DND-41 (cell line): ENCODE results near the gene SCGB3A2.

Source experiments
- ATAC-seq: fragments of 200-7000 bp; cut with Tn5 transposase; 3 replicates; pipeline ENCODE4 v1.9.1; 2021; ENCODE audit warnings: low read depth; ENCODE audit not compliant: insufficient read depth
- DNase-seq: peaks from one replicate; pipeline ENCODE4 v3.0.0-alpha.2; 2020
- H2AFZ ChIP-seq: 2 replicates; pipeline ENCODE4 v1.6.0; 2012; ENCODE audit warnings: low read depth, low read length
- H3K27ac ChIP-seq: 2 replicates; pipeline ENCODE4 v1.5.1; 2012; ENCODE audit warnings: low read length, inconsistent platforms
- H3K27me3 ChIP-seq: fragments of 200-600 bp; sonication (generic); 2 replicates; pipeline ENCODE4 v1.6.0; 2012; ENCODE audit warnings: low read length, mild to moderate bottlenecking, inconsistent platforms; ENCODE audit not compliant: insufficient read depth, poor library complexity
- H3K36me3 ChIP-seq: 2 replicates; pipeline ENCODE4 v1.5.1; 2012; ENCODE audit warnings: low read length, inconsistent platforms; ENCODE audit not compliant: insufficient read depth
- H3K4me1 ChIP-seq: 2 replicates; pipeline ENCODE4 v1.5.1; 2012; ENCODE audit warnings: mild to moderate bottlenecking, low read length; ENCODE audit not compliant: insufficient read depth
- H3K4me2 ChIP-seq: 2 replicates; pipeline ENCODE4 v1.6.0; 2012; ENCODE audit warnings: mild to moderate bottlenecking, moderate library complexity, low read length, inconsistent platforms; ENCODE audit not compliant: insufficient read depth
- H3K4me3 ChIP-seq, 2 experiments: fragments of 200-600 bp in 1 of 2; shearing (Covaris generic) in 1 of 2; 2 replicates each; pipeline ENCODE4 v1.5.1; 2012 to 2016; ENCODE audit warnings: inconsistent platforms in 2 of 2, low read length in 2 of 2, mild to moderate bottlenecking in 2 of 2, low read depth in 1 of 2, moderate library complexity in 1 of 2
- H3K79me2 ChIP-seq: 2 replicates; pipeline ENCODE4 v1.6.0; 2012; ENCODE audit warnings: low read length, inconsistent platforms; ENCODE audit not compliant: insufficient read depth
- H3K9ac ChIP-seq: 2 replicates; pipeline ENCODE4 v1.6.0; 2012; ENCODE audit warnings: low read depth, mild to moderate bottlenecking, inconsistent platforms, low read length, moderate library complexity
- H3K9me3 ChIP-seq: 2 replicates; pipeline ENCODE4 v1.5.1; 2012; ENCODE audit warnings: low read length, moderate library complexity, mild to moderate bottlenecking, inconsistent platforms; ENCODE audit not compliant: insufficient read depth, severe bottlenecking
- H4K20me1 ChIP-seq: 2 replicates; pipeline ENCODE4 v1.6.0; 2012; ENCODE audit warnings: low read length; ENCODE audit not compliant: insufficient read depth
- EZH2 ChIP-seq: IDR thresholded peaks from 3 replicates; pipeline ENCODE4 v1.6.1; 2012; ENCODE audit warnings: borderline replicate concordance, low read depth, mild to moderate bottlenecking, moderate library complexity, low read length, inconsistent platforms; ENCODE audit not compliant: severe bottlenecking
- TF ChIP-seq, protein P1 (sequence below): IDR thresholded peaks from 2 replicates; pipeline ENCODE4 v1.5.1; 2012; ENCODE audit warnings: borderline replicate concordance, low read length, moderate library complexity, mild to moderate bottlenecking; ENCODE audit not compliant: poor library complexity, severe bottlenecking; ENCODE audit errors: extremely low read depth

SCGB3A2 gene

DNA sequence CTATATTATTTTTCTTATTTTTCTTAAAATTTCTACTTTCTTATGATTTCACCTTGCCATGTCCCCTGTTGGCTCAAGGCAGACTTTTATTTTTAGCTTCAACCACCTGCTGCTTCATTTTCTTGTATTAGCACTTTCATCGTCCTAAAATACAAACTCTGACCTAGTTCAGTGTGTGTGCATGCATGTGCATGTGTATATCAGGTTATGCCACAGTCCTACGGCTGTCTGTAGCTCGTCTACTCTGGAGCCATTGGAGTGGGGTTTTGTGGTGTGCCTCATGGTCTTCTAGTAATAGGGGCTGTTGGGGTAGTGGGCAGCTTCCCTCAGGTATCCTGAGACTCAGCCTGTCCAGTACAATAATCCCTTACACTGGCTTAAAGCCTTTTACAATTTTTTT, 33.7 kb upstream of the SCGB3A2 start:
- Histone ChIP-seq H3K4me1 (no peaks in the 10 kb centered on the region), H3K36me3 (no peaks in the 10 kb centered on the region), H4K20me1 (no peaks in the 10 kb centered on the region), H3K79me2 (no peaks in the 10 kb centered on the region), H3K9ac (no peak overlapping the region), H3K27ac (no peak overlapping the region), H3K4me3 (no peak overlapping the region), H3K4me2 (no peak overlapping the region), H3K9me3 (no peaks in the 10 kb centered on the region), H3K27me3 (no peaks in the 10 kb centered on the region), H2AFZ (no peak overlapping the region)
- no peak for DNase-seq
- ATAC-seq, result no peak
- TF ChIP-seq EZH2, result no peak
- TF ChIP-seq, protein P1, sequence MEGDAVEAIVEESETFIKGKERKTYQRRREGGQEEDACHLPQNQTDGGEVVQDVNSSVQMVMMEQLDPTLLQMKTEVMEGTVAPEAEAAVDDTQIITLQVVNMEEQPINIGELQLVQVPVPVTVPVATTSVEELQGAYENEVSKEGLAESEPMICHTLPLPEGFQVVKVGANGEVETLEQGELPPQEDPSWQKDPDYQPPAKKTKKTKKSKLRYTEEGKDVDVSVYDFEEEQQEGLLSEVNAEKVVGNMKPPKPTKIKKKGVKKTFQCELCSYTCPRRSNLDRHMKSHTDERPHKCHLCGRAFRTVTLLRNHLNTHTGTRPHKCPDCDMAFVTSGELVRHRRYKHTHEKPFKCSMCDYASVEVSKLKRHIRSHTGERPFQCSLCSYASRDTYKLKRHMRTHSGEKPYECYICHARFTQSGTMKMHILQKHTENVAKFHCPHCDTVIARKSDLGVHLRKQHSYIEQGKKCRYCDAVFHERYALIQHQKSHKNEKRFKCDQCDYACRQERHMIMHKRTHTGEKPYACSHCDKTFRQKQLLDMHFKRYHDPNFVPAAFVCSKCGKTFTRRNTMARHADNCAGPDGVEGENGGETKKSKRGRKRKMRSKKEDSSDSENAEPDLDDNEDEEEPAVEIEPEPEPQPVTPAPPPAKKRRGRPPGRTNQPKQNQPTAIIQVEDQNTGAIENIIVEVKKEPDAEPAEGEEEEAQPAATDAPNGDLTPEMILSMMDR, result no peak

DNA sequence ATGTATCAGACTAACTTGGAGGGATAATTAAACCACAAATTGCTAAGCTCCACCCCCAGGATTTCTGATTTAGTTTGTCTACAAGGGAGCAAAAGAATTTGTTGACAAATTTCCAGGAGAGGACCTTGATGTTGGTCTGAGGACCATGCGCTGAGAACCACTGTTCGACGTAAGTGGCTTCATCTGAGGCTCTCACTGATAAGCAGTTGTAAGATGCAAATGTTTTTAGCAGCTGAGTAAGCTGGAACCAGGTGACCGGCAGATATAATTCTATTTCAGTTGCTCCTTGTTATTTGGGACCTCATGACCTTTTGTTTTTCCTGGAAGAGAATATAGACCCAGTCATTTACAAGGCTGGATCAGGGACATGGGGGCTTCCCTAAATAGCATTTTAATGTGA, 32.9 kb upstream of the SCGB3A2 start:
- Histone ChIP-seq H4K20me1 (no peaks in the 10 kb centered on the region), H3K4me1 (no peaks in the 10 kb centered on the region), H3K79me2 (no peaks in the 10 kb centered on the region), H3K4me3 (no peak overlapping the region), H3K27me3 (no peaks in the 10 kb centered on the region), H3K9ac (no peak overlapping the region), H3K4me2 (no peak overlapping the region), H3K9me3 (no peaks in the 10 kb centered on the region), H3K36me3 (no peaks in the 10 kb centered on the region), H2AFZ (no peak overlapping the region), H3K27ac (no peak overlapping the region)
- TF ChIP-seq, protein P1, result no peak
- no peak for TF ChIP-seq EZH2
- DNase-seq (no peak), ATAC-seq (no peak)

DNA sequence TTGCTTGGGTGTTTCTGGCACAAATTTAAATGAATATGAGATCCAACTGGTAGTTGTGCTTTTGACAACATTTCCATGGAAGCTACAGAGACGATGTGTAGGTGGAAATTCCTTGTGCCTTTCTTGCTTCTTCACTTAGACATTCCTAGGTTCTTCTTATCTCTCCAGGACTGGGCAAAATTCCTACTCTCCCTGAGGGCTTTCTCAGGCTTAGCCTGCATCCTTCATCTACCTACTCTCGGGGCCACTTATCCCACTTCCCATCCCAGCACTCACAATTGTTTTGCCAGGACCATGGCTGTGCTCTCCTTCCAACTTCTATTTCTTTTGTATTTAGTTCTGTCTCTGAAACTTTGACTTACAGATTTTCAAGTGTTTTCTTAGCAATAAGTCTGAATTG, 29.3 kb upstream of the SCGB3A2 start:
- no peaks in the 10 kb centered on the region for H3K79me2 ChIP-seq
- no peaks in the 10 kb centered on the region for H3K36me3 ChIP-seq
- H4K20me1 ChIP-seq, result no peaks in the 10 kb centered on the region
- no peak overlapping the region for H3K4me3 ChIP-seq
- no peak overlapping the region for H2AFZ ChIP-seq
- no peaks in the 10 kb centered on the region for H3K27me3 ChIP-seq
- ATAC-seq (no peak), DNase-seq (no peak)
- H3K9me3 ChIP-seq, result no peaks in the 10 kb centered on the region
- no peaks in the 10 kb centered on the region for H3K4me1 ChIP-seq
- H3K9ac ChIP-seq, result no peak overlapping the region
- no peak overlapping the region for H3K4me2 ChIP-seq
- TF ChIP-seq, protein P1, result no peak
- no peak for TF ChIP-seq EZH2
- H3K27ac ChIP-seq, result no peak overlapping the region

DNA sequence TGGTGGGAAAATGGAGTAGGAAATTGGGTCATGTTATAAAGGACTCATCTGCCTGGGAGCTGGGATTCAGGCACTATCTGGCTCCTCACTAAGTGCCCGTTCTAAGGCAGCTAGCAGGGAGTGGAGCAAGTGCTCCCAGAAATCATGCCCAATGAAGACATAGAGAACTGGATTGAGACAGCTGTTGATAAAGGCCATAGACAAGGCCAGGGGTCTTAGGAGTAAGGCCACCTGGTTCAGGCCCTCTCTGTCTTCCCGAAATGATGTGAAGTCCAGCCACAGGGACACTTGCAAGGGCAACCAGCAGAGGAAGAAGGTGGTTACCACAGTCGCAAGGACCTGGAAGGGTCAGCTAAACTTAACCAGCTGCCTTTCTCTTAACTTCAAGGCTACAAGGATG, 26.9 kb upstream of the SCGB3A2 start:
- Histone ChIP-seq H3K9ac (no peak overlapping the region), H3K4me3 (no peak overlapping the region), H2AFZ (no peak overlapping the region), H4K20me1 (no peaks in the 10 kb centered on the region), H3K36me3 (no peaks in the 10 kb centered on the region), H3K27me3 (no peaks in the 10 kb centered on the region), H3K4me1 (no peaks in the 10 kb centered on the region), H3K4me2 (no peak overlapping the region), H3K9me3 (no peaks in the 10 kb centered on the region), H3K79me2 (no peaks in the 10 kb centered on the region), H3K27ac (no peak overlapping the region)
- no peak for DNase-seq
- TF ChIP-seq, protein P1, result no peak
- TF ChIP-seq EZH2, result no peak
- no peak for ATAC-seq
